ENCODE measurements around the gene EGFLAM.
"Not testable (repeated sequence)": the region's sequence is repeated elsewhere in the genome, so short reads cannot be mapped to it uniquely, and the experiment has no call there.

EGFLAM gene

DNA sequence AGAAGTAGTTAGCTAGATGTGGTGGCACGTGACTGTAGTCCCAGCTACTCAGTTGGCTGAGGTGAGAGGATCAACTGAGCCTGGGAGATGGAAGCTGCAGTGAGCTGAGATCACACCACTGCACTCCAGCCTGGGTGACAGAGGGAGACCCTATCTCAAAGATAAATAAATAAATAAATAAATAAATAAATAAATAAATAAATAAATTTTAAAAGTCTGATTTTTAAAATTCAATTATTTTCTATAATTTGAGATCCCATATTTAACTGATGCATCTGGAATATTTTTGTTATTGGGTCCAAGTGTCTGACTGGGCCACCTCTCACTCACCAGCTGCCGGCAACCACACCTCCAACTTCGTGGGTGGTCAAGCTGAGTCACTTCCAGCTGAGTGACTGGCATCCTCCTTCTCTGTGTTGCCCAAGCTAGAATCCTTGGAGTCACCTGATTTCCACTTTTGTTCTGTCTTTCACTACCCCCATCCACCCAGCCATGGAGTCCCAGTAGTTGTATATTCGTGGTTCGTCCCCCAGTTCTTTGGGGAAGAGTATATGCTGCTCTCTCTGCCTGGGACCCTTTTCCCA, 70.9 kb downstream of the EGFLAM start:
- DNase-seq (ENCODE audit: low read depth in 3 of 3), result no peak

GRCh38 chr5:38330207-38330606, 71.8 kb downstream of the EGFLAM start:
- no peak for DNase-seq (ENCODE audit: low read depth in 3 of 3)

GRCh38 chr5:38331831-38332230, 73.5 kb downstream of the EGFLAM start:
- no peak for DNase-seq (ENCODE audit: low read depth in 3 of 3)

- not testable (repeated sequence) for DNase-seq (ENCODE audit: low read depth in 3 of 3)
These were observed 74.8 kb downstream of the EGFLAM start for GRCh38 chr5:38333181-38333580.

DNA sequence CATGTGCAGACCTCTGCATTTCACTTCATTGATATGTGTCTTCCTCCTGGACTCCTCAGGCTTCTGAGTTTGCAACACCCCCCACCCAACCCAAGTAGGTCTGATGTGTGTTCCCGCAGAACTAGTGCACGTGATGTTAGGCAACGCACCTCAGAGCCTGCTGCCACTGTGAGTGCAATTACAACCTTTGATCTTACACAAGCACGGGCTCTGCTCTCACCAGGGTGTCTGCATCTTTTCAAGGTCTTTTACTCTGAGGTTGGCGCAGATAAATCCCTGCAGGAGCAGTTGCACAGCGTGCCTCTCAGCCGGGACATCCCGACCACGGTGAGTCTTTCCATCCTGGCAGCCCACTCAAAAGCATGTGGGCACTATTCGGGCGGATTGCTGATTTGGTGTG, 80.1 kb downstream of the EGFLAM start:
- DNase-seq (ENCODE audit: low read depth in 3 of 3), result no peak

- DNase-seq (ENCODE audit: low read depth in 3 of 3), result no peak
These were observed 81.1 kb downstream of the EGFLAM start for GRCh38 chr5:38339446-38339845.

GRCh38 chr5:38341056-38341455, 82.7 kb downstream of the EGFLAM start:
- DNase-seq (ENCODE audit: low read depth in 3 of 3), result no peak

- DNase-seq (ENCODE audit: low read depth in 3 of 3), result no peak
These were observed 83.3 kb downstream of the EGFLAM start for GRCh38 chr5:38341641-38342040.

- DNase-seq (ENCODE audit: low read depth in 3 of 3), result no peak
These were observed 83.9 kb downstream of the EGFLAM start for GRCh38 chr5:38342261-38342660.

DNA sequence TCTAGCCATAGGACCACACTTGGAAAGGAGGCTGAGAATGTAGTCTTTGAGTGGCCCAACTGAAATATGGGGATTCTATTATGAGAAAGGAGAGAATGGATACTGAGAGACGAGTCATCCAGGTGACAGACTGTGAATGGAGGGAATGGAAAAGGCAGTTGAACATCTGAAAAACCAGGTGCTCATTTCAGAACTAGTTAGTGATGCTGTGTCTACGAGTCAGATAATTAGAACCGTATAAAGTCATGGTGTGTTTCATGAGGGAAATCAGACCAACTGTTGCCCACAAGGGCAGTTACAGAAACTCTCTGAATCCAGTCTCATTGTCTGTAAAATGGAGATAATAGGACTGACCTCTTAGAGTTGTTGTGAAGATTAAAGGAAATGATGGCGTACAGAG, 86.5 kb downstream of the EGFLAM start:
- no peak for DNase-seq (ENCODE audit: low read depth in 3 of 3)

DNA sequence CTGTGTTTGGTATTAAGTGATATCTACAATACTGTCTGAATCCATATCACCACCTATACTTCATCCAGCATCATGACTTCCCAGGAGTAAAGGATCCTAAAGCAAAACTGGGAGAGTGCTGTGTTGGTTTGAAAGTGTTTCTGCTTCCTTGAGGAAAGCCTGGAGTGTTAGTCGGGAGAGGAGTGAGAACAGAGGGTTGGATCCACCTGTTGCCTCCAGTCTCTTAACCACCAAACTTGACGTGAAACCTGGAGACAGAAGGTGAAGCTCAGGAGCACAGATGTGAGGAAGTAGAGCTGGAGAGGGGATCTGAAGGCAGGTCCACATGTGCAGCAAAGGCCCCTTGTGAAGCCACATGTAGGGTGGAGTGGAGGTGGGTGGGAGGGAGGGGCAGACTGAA, 88.2 kb downstream of the EGFLAM start:
- no peak for DNase-seq (ENCODE audit: low read depth in 3 of 3)

DNA sequence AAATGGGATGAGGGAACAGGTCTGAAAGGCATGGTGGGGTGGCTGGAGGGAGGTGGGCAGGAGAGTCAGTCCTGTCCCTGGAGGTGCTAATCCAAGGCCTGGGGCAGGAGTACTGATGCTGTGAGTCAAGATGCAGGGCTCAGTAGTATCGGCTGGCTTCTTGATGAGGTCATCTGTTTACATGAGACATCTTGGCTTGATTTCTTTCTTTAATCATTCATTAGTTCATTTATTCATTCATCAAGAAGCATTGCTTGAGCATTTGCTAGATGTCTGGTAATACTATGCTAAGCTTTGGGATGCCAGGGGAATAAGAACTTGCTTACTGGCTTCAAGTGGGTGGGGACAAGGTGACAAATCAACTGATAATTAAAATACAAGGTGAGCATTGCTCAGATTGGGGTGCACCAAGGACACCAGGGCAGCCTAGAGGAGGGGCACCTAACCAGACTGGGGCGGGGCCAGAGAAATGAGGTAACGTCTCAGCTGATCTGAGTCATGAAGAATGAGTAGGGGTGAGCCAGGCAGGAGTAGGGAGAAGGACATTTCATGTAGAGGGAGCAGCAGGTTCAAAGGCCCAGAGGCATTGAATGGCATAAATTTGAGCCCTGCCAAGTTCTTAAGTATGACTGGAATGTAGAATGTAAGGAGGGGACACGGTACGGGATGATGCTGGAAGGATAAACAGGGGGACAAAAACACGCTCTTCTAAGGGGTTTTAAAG, 88.8 kb downstream of the EGFLAM start:
- DNase-seq (ENCODE audit: low read depth in 3 of 3), result no peak

DNA sequence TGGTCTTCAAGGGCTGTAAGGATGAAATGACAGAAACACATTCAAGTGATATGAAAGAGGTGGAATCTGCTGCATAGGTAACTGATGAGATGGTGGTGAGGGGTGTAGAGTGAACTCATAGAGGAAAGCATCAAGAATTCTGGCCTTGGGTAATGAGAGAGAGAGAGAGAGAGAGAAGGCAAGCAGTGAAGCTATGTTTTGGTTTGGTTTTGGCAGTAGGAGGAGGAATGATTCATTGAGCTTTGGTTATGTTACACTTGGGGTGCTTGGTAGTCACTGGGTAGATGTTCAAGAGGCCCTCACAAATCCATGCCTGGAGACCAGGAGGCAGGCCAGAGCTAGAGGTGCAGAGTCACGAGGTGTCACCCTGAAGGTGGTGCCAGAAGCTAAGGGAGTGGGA, 89.5 kb downstream of the EGFLAM start:
- no peak for DNase-seq (ENCODE audit: low read depth in 3 of 3)

GRCh38 chr5:38360323-38361061, 102.1 kb downstream of the EGFLAM start:
- no peak for DNase-seq (ENCODE audit: low read depth in 3 of 3)

GRCh38 chr5:38362713-38363112, 104.4 kb downstream of the EGFLAM start:
- DNase-seq (ENCODE audit: low read depth in 3 of 3), result no peak

GRCh38 chr5:38364825-38365224, 106.5 kb downstream of the EGFLAM start:
- no peak for DNase-seq (ENCODE audit: low read depth in 3 of 3)

DNA sequence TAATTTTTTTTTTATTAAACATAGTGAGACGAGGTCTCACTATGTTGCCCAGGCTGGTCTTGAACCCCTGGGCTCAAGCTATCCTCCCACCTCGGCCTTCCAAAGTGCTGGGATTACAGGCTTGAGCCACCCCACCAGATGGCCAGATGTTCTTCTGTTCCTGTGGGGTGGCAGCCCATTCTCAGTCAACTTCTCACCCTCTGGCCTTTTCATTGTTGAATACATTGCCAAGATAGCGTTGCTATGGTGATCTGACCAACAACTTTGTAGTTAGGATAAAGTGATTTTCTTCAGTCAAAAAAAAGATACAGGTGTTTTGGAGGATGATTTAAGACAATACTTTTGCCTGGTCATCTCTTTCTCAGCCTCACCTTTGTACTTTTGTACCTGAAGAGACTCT, 109.1 kb downstream of the EGFLAM start:
- no peak for DNase-seq (ENCODE audit: low read depth in 3 of 3)

DNA sequence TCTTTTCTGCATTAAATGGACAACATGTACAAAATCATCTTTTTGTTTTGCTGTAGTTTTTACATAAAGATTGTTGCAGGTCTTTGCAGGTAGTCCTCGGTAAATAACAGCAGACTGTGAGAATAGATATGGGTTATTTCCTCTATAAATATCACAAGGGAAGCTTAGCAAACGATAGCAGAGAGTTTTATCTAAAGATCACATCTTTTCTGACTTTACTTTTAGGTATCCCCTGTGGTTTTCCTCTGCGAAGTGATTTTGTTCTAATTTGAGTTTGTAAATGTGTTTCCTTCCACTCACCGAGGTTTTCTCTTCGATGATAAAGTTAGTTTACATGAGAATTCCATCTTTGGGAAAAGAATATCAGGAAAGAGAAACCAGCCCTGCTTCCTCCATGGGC, 109.6 kb downstream of the EGFLAM start:
- no peak for DNase-seq (ENCODE audit: low read depth in 3 of 3)

GRCh38 chr5:38369692-38370091, 111.3 kb downstream of the EGFLAM start:
- DNase-seq (ENCODE audit: low read depth in 3 of 3), result no peak

GRCh38 chr5:38370358-38371100, 112.2 kb downstream of the EGFLAM start:
- DNase-seq (ENCODE audit: low read depth in 3 of 3), result no peak

GRCh38 chr5:38371596-38371995, 113.2 kb downstream of the EGFLAM start:
- no peak for DNase-seq (ENCODE audit: low read depth in 3 of 3)

- no peak for DNase-seq (ENCODE audit: low read depth in 3 of 3)
These were observed 115.4 kb downstream of the EGFLAM start for GRCh38 chr5:38373743-38374142.
